ENCODE measurements around the gene HYAL1.

HYAL1 gene

DNA sequence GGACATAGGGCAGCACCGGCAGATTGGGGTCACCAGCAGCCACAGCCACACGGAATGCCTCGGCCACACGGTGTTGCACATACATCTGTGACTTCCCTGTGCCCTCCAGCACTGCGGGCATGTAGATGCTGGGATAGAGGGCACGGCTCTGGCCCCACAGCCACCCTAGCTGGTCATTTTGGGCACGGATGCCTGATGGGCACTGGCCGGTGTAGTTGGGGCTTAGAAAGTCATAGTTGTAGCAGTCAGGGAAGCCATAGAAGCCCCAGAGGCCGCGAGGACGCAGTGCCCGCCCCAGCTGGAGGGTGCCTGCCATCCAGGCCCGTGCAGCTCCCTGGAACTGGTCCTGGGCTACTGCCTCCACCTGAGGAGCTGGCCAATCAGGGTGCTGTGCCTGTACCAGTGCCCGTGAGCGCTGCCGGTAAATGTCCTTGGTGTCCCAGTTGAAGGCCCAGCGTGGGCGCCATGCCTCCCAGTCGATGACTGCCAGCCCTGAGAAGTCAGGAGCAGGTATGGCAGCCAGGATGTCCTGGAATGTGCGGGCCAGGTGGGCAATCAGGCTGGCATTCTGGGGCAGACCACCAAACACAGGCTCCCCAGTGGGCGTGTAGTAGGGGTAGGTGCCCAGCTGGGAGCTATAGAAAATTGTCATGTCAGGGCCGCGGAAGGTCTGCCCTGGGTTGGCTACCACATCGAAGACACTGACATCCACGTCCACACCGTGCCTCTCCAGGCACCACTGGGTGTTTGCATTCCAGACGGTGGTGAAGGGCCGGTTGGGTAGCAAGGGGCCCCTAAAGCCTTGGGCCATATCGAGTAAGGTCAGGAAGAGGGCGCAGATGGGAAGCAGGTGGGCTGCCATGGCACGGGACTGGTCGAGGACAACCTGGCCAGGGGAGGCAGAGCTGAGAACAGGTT, 1.0 kb downstream of the HYAL1 start:
- TF ChIP-seq, protein P1, sequence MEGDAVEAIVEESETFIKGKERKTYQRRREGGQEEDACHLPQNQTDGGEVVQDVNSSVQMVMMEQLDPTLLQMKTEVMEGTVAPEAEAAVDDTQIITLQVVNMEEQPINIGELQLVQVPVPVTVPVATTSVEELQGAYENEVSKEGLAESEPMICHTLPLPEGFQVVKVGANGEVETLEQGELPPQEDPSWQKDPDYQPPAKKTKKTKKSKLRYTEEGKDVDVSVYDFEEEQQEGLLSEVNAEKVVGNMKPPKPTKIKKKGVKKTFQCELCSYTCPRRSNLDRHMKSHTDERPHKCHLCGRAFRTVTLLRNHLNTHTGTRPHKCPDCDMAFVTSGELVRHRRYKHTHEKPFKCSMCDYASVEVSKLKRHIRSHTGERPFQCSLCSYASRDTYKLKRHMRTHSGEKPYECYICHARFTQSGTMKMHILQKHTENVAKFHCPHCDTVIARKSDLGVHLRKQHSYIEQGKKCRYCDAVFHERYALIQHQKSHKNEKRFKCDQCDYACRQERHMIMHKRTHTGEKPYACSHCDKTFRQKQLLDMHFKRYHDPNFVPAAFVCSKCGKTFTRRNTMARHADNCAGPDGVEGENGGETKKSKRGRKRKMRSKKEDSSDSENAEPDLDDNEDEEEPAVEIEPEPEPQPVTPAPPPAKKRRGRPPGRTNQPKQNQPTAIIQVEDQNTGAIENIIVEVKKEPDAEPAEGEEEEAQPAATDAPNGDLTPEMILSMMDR (IDR thresholded peaks at IDR 0.05), result no peak
- peak overlapping the region; percentile 23 to 81 for H3K27ac ChIP-seq
- peak; percentile 75 for DNase-seq (ENCODE audit: low spot score)
- peak overlapping the region; percentile 48 for H3K4me3 ChIP-seq

DNA sequence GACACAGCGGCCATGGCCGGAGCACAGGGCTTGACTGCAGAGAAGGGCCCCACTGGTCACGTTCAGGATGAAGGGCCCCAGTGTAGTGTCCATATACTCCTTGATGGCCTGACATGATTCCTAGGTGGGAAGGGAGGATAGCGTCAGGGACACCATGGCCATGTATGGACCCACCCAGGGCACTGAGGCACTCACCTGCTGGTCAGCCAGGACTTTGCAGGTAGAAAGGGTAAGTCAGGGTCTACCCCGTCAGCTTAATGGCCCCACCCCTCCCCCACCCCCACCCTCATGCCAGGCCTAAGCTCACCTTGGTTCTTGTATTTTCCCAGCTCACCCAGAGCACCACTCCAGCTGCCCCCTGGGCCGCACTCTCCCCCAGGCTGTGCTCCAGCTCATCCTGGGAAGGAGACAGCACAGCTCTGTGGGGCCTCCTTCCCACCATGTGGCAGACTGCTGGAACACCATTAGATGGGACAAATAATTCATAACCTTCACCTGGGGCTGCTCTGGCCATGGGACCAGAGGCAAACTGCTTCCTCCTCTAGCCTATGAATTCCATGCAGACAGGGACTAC, 2.6 kb downstream of the HYAL1 start:
- Histone ChIP-seq H3K4me3 (peak overlapping the region; percentile 74), H3K27ac (peak overlapping the region; percentile 91 to 92)
- peak; percentile 78 for DNase-seq (ENCODE audit: low spot score)
- TF ChIP-seq, protein P1 (IDR thresholded peaks at IDR 0.05), result no peak

DNA sequence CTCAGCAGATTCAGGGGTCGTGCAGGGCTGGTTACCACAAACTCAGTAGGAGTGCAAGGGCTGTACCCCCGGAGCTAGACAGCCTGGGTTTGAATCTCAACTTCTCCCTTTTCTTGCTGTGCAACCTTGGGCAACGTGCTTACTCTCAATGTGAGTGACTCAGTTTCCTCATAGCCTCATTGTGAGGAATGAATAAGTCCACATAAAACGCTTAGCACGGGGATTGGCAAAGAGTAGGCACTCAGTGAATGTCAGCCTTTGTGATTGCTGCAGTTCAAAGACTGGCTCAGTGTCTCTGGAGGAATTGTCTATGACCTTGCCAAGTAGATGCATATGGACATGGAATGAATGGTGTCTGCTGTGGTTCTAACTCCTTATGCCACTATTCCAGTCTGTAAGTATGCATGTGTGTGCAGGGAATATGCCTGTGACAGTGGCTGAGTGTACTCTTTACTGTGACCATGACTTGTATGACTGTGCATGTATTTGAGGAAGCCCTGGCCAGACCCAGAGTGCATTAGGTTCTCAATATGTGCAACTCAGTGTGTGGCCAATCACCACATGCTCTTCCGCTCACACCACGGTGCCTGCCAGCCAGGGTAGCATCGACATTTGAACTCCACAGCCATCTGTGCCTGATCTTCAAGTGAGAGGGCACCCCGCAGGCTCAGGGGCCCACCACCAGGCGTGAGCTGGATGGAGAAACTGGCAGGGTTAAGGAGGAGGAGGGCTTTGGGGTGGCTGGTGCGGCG, 3.3 kb downstream of the HYAL1 start:
- no peak for DNase-seq (ENCODE audit: low spot score)
- Histone ChIP-seq H3K27ac (peak overlapping the region; percentile 91 to 92), H3K4me3 (peak overlapping the region; percentile 74)
- TF ChIP-seq, protein P1 (IDR thresholded peaks at IDR 0.05), result no peak

DNA sequence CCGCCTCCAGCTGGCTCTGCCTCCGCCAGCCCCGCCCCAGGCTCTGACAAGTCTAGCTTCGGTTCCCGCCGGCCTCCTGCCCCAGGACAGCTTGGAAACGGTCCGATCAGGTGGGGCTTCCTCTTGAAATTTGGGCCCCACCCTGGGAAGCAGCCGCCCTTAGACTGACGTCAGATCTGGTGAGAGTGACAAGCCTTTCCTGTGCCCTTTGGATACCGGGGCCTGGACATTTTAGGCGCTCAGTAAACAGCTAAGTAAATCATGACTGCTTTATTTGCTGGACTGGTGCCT, 3.8 kb downstream of the HYAL1 start:
- Histone ChIP-seq H3K27ac (peak overlapping the region; percentile 91 to 92), H3K4me3 (peak overlapping the region; percentile 74)
- no peak for DNase-seq (ENCODE audit: low spot score)
- TF ChIP-seq, protein P1 (IDR thresholded peaks at IDR 0.05), result no peak

DNA sequence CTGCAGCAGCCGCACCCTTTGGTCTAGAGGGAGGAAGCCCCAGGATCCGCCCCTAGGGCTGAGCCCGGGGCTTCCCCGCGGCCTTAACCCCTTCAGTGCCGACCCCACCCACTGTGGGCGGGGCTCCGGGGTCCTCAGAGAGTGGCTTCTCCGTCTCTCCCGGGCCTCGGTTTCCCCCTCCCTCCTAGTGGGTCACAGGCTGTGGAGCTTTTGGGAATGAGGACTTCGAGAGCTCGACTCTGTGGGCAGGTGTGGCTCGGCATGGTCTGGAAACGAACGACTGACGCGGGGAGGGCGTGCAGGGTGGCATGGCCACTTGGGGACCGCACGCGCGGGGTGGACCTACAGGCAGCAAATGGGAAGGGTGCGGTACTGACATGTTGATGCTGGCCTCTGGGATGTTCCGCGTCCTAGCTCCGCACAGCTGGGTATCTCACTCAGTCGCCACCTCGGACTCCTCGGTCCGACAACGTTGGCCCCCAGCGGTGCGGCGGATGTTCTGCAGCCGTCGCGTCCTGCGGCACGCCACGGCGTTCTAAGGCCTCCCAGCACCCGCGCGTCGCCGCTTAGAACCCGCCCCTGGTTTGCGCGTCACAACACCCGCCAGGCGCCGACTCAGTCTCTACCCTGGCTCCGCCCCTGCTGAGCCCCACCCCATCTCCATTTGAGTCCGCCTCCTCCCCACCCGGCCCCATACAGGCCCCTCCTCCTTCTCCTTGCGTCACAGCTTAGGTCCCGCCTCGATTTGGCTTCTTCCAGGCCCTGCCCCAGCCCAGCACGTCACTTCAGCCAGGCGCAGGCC, 4.3 kb downstream of the HYAL1 start, which contains the start of the genes HYAL3 and NAA80:
Gene HYAL3, minus strand, starts transcription at position 570 of the 802 bp plus-strand sequence. CDS start 3,803 bp downstream, outside the sequence.
Gene NAA80, minus strand, starts transcription at position 570 of the 802 bp plus-strand sequence. CDS start 1,942 bp downstream, outside the sequence.
- Histone ChIP-seq H3K27ac (peak within 1 kb of the TSS; percentile 91 to 92), H3K4me3 (peak within 1 kb of the TSS; percentile 74)
- TF ChIP-seq, protein P1 (IDR thresholded peaks at IDR 0.05), result peak; percentile 13
- DNase-seq (ENCODE audit: low spot score), result peak; percentile 100
